GM18502 (cell line): ENCODE data around the gene PTPRH.
"Not testable (repeated sequence)": the region's sequence is repeated elsewhere in the genome, so short reads cannot be mapped to it uniquely, and the experiment has no call there.

Experiments
- ATAC-seq: cut with Tn5 transposase; IDR thresholded peaks from one replicate; pipeline ENCODE4 v1.9.1; 2021; ENCODE audit warnings: mild to moderate bottlenecking; ENCODE audit not compliant: unreplicated experiment, poor library complexity

Gene PTPRH

GRCh38 chr19:55193481-55193880, 15.8 kb downstream of the PTPRH start:
- ATAC-seq: no peak

- no peak for ATAC-seq
Observed at GRCh38 chr19:55189403-55189835, 19.9 kb downstream of the PTPRH start.

- no peak for ATAC-seq
Observed at GRCh38 chr19:55188625-55189024, 20.7 kb downstream of the PTPRH start.

GRCh38 chr19:55186080-55186479, 23.2 kb downstream of the PTPRH start:
- ATAC-seq: no peak

GRCh38 chr19:55181740-55182139, 27.6 kb downstream of the PTPRH start:
- ATAC-seq: no peak

- ATAC-seq: no peak
Observed at GRCh38 chr19:55179606-55180484, 29.5 kb downstream of the PTPRH start, which contains the start of gene SYT5. Gene SYT5, minus strand, starts transcription at chr19:55180289. Its CDS starts 1,248 bp downstream, at chr19:55179041.

- ATAC-seq: peak; percentile 71
Observed at GRCh38 chr19:55178781-55179599, 30.3 kb downstream of the PTPRH start.

GRCh38 chr19:55176076-55176475, 33.2 kb downstream of the PTPRH start:
- ATAC-seq: no peak

- ATAC-seq: no peak
Observed at GRCh38 chr19:55175117-55175867, 34.0 kb downstream of the PTPRH start.

GRCh38 chr19:55174425-55175116, 34.7 kb downstream of the PTPRH start:
- no peak for ATAC-seq

GRCh38 chr19:55173714-55174409, 35.4 kb downstream of the PTPRH start:
- no peak for ATAC-seq

- ATAC-seq: no peak
Observed at GRCh38 chr19:55173186-55173713, 36.1 kb downstream of the PTPRH start.

GRCh38 chr19:55172741-55173140, 36.6 kb downstream of the PTPRH start:
- ATAC-seq: no peak

- ATAC-seq: not testable (repeated sequence)
Observed at GRCh38 chr19:55172318-55172717, 37.0 kb downstream of the PTPRH start.

- no peak for ATAC-seq
Observed at GRCh38 chr19:55171440-55171839, 37.9 kb downstream of the PTPRH start.

GRCh38 chr19:55169136-55169535, 40.2 kb downstream of the PTPRH start:
- no peak for ATAC-seq

- ATAC-seq: peak; percentile 86
Observed at GRCh38 chr19:55166530-55167268, 42.6 kb downstream of the PTPRH start, which contains the start of gene DNAAF3. Gene DNAAF3, minus strand, starts transcription at chr19:55166613. Its CDS starts 200 bp downstream, at chr19:55166413.

- no peak for ATAC-seq
Observed at GRCh38 chr19:55165952-55166529, 43.3 kb downstream of the PTPRH start.
